Measurements from ENCODE around the gene DUSP14. TPM values are rescaled to one million over a fixed set of nuclear protein-coding genes. Genes with fewer than 3 reads are reported as not detected.

DUSP14 gene
- total and polyA plus RNA-seq, 2 of the 13 experiments (the other 11 are each of a cell fraction or from before 2014, with no cell fraction given) = 33.5 to 39.8 TPM

GRCh38 chr17:37490638-37491614 lies 1.2 kb downstream of the DUSP14 start (continued):
- TF ChIP-seq THRA (CRISPR knock-in tag; IDR thresholded peaks at IDR 0.05; ENCODE audit: borderline replicate concordance) (no peak), IKZF5 (CRISPR knock-in tag; IDR thresholded peaks at IDR 0.05) (0 out of 2 replicates have a peak, but pooled peaks have one; percentile 31), GMEB1 (CRISPR knock-in tag; IDR thresholded peaks at IDR 0.05; ENCODE audit: borderline replicate concordance) (no peak), ZBTB4 (CRISPR knock-in tag; IDR thresholded peaks at IDR 0.05; ENCODE audit: borderline replicate concordance) (no peak), MYPOP (CRISPR knock-in tag; IDR thresholded peaks at IDR 0.05) (0 out of 2 replicates have a peak, but pooled peaks have one; percentile 1), ZNF589 (CRISPR knock-in tag; conservative IDR thresholded peaks at IDR 0.05) (no peak), SUZ12 (IDR thresholded peaks at IDR 0.05; ENCODE audit: low read depth, low read length) (no peak), ZNF512B (CRISPR knock-in tag; IDR thresholded peaks at IDR 0.05; ENCODE audit: borderline replicate concordance) (no peak), PHF8 (CRISPR knock-in tag; IDR thresholded peaks at IDR 0.05) (no peak), SP1 (IDR thresholded peaks at IDR 0.05) (no peak), SP1 (CRISPR knock-in tag; IDR thresholded peaks at IDR 0.05) (no peak), NONO (IDR thresholded peaks at IDR 0.05) (no peak), NONO (CRISPR knock-in tag; conservative IDR thresholded peaks at IDR 0.05) (no peak), ZNF792 (CRISPR knock-in tag; IDR thresholded peaks at IDR 0.05) (0 out of 2 replicates have a peak, but pooled peaks have one; percentile 38), ZNF83 (CRISPR knock-in tag; IDR thresholded peaks at IDR 0.05; ENCODE audit: borderline replicate concordance) (no peak)

Measured in HepG2 (cell line).